KMS-11 (cell line): ENCODE data around the gene LTK.

Source experiments
- H2AFZ ChIP-seq: fragments of 200-600 bp; sonication (generic); 2 replicates; pipeline ENCODE4 v1.6.1; 2016; ENCODE audit warnings: antibody characterized with exemption, mixed run types, low read depth
- H3K27ac ChIP-seq: fragments of 200-600 bp; sonication (generic); 2 replicates; pipeline ENCODE4 v1.6.1; 2016; ENCODE audit warnings: mild to moderate bottlenecking, mixed run types
- H3K27me3 ChIP-seq: fragments of 200-600 bp; sonication (generic); 2 replicates; pipeline ENCODE4 v1.6.1; 2017; ENCODE audit warnings: mild to moderate bottlenecking, low read depth, mixed run types, moderate library complexity; ENCODE audit not compliant: insufficient read depth
- H3K36me3 ChIP-seq: fragments of 200-600 bp; sonication (generic); 2 replicates; pipeline ENCODE4 v1.6.1; 2017; ENCODE audit warnings: mild to moderate bottlenecking, mixed run types; ENCODE audit not compliant: insufficient read depth
- H3K4me1 ChIP-seq: fragments of 200-600 bp; sonication (generic); 2 replicates; pipeline ENCODE4 v1.6.1; 2016; ENCODE audit warnings: mild to moderate bottlenecking, low read depth, mixed run types; ENCODE audit not compliant: poor library complexity, severe bottlenecking
- H3K4me2 ChIP-seq: fragments of 200-600 bp; sonication (generic); 2 replicates; pipeline ENCODE4 v1.7.0; 2016; ENCODE audit warnings: mild to moderate bottlenecking, mixed run types
- H3K4me3 ChIP-seq: fragments of 200-600 bp; sonication (generic); IDR thresholded peaks from 2 replicates; pipeline ENCODE4 v1.6.1; 2017; ENCODE audit warnings: low read depth, low read length, mixed read lengths; ENCODE audit not compliant: insufficient read depth
- H3K79me2 ChIP-seq: fragments of 200-600 bp; sonication (generic); 2 replicates; pipeline ENCODE4 v1.6.1; 2016; ENCODE audit warnings: low read depth, mixed run types; ENCODE audit not compliant: insufficient read depth
- H3K9ac ChIP-seq: fragments of 200-600 bp; sonication (generic); 2 replicates; pipeline ENCODE4 v1.6.1; 2016; ENCODE audit warnings: mild to moderate bottlenecking, mixed run types
- H4K20me1 ChIP-seq: fragments of 200-600 bp; sonication (generic); 2 replicates; pipeline ENCODE4 v1.6.1; 2016; ENCODE audit warnings: mild to moderate bottlenecking, mixed run types; ENCODE audit not compliant: insufficient read depth
- TF ChIP-seq, protein P1 (sequence below): fragments of 200-600 bp; sonication (generic); conservative IDR thresholded peaks from 2 replicates; pipeline ENCODE4 v1.6.1; 2017; ENCODE audit warnings: low read depth, mild to moderate bottlenecking, antibody characterized with exemption, low read length, moderate library complexity, mixed read lengths

LTK gene

DNA sequence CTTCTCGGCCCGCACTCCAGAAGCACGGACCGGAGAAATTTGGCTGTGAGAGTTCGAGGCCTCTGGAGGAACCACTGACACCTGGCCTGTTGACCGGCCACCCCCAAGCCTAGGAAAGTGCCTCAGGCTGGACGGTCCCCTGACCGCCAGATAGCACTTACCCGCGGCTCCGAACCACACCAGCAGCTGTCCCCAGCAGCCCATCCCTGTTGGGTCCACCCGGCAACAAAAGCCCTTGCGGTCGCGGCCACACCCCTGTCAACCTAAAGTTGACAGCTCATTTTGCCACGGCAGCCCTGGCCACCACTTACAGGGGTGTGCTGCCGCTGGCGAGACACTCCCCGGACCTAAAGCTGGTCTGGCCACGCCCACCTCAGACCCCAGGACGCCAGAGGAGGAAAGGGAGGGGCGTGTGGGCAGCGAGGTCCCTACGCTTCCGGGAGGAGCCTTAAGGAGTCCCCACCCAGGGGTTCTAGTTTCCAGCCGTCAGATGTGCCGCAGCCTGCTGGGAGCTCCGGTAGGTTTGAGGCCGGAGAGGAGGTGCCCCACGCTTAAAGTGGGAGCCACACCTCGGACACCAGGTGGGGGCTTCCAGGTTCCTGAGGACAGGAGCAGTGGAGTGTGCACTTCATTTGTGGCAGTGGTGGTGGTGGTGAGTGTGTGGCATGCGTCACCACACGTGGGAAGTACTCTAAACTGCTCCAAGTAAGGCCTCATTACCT lies at the start of gene LTK:
Gene LTK (minus strand): TSS at position 322 of the 722 bp plus-strand sequence. CDS start 118 bp downstream, at position 204.
- Histone ChIP-seq H3K4me3 (no peak within 1 kb of the TSS), H3K27ac (no peak within 1 kb of the TSS), H2AFZ (no peak within 1 kb of the TSS)

DNA sequence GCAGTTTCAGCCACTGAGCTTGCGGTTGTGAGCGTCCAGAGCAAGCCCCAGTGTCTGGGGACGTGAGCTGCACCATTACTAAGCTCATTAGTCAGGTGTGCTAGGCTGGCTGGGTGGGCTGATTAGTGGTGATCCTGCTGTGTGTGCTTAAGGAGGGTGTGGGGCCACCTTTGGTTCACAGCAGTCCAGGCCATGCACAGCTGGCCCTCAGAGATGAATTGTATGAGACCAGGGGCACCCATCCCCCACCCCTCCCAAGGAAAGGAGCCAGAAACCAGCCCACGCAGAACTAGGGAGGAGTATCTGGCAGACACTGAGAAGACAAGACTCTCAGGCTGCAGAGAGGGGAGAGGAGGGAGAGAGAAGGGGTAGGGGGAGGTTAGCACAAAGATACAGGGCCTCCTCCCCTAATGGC lies 49.2 kb upstream of the LTK start:
- Histone ChIP-seq H4K20me1 (no peaks in the 10 kb centered on the region), H3K4me3 (no peak overlapping the region), H3K4me1 (peaks cover 18% of the 10 kb centered on the region), H3K9ac (no peak overlapping the region), H3K36me3 (no peaks in the 10 kb centered on the region), H3K79me2 (no peaks in the 10 kb centered on the region), H2AFZ (no peak overlapping the region), H3K27ac (no peak overlapping the region), H3K27me3 (no peaks in the 10 kb centered on the region), H3K4me2 (no peak overlapping the region)
- TF ChIP-seq, protein P1, sequence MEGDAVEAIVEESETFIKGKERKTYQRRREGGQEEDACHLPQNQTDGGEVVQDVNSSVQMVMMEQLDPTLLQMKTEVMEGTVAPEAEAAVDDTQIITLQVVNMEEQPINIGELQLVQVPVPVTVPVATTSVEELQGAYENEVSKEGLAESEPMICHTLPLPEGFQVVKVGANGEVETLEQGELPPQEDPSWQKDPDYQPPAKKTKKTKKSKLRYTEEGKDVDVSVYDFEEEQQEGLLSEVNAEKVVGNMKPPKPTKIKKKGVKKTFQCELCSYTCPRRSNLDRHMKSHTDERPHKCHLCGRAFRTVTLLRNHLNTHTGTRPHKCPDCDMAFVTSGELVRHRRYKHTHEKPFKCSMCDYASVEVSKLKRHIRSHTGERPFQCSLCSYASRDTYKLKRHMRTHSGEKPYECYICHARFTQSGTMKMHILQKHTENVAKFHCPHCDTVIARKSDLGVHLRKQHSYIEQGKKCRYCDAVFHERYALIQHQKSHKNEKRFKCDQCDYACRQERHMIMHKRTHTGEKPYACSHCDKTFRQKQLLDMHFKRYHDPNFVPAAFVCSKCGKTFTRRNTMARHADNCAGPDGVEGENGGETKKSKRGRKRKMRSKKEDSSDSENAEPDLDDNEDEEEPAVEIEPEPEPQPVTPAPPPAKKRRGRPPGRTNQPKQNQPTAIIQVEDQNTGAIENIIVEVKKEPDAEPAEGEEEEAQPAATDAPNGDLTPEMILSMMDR, result no peak

More for the DNA sequence above, at the start of gene LTK:
- Histone ChIP-seq H4K20me1 (no peaks in the 10 kb centered on the region), H3K79me2 (no peaks in the 10 kb centered on the region), H3K9ac (no peak within 1 kb of the TSS), H3K4me1 (peaks cover 9% of the 10 kb centered on the region), H3K4me2 (no peak within 1 kb of the TSS), H3K27me3 (no peaks in the 10 kb centered on the region), H3K36me3 (no peaks in the 10 kb centered on the region)
- TF ChIP-seq, protein P1, result no peak

DNA sequence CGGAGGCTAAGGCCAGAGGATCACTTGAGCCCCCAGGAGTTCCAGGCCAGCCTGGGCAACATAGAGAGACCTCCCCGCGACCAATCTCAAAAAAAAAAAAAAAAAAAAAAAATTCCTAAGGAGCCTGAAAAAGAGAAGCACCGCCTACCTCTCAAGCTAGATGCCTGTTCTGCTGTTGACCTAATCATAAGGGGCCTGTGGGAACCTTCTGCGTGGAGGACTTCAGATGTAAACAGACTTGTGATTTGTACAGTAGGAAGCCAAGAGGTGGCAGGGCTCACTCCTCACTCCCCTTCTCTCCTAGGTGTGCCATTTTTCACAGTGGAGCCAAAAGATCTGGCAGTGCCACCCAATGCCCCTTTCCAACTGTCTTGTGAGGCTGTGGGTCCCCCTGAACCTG lies 48.6 kb upstream of the LTK start:
- Histone ChIP-seq H3K79me2 (no peaks in the 10 kb centered on the region), H3K4me2 (no peak overlapping the region), H3K4me3 (no peak overlapping the region), H3K27ac (no peak overlapping the region), H3K27me3 (no peaks in the 10 kb centered on the region), H2AFZ (no peak overlapping the region), H3K9ac (no peak overlapping the region), H3K36me3 (no peaks in the 10 kb centered on the region), H4K20me1 (no peaks in the 10 kb centered on the region), H3K4me1 (peaks cover 23% of the 10 kb centered on the region)
- TF ChIP-seq, protein P1, result no peak

DNA sequence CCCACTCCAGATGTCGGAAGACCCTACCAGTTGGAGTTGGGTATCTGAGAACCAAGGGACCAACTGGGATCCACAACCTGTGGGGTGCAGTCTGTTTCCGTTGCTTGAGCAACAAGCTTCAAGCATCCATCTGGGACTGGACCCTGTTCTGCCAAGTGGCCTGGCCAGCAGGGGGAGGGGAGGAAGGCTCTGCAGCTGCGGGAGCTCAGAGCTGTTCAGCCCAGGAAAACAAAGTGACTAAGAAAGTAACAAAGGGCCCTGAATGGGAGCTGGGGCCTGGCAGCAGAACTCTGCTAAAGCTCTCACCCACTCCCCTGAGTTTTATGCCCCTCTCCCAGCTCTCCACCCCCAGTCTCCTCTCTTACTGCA lies 48.1 kb upstream of the LTK start:
- TF ChIP-seq, protein P1, result no peak
- Histone ChIP-seq H3K4me3 (no peak overlapping the region), H4K20me1 (no peaks in the 10 kb centered on the region), H3K27ac (no peak overlapping the region), H2AFZ (no peak overlapping the region), H3K36me3 (no peaks in the 10 kb centered on the region), H3K27me3 (no peaks in the 10 kb centered on the region), H3K4me1 (peaks cover 26% of the 10 kb centered on the region), H3K9ac (no peak overlapping the region), H3K79me2 (no peaks in the 10 kb centered on the region), H3K4me2 (no peak overlapping the region)
